Glutamatergic neuron (in vitro differentiated cells): ENCODE data around the gene ZNF124. TPM values are rescaled to one million over a fixed set of nuclear protein-coding genes. Genes with fewer than 3 reads are reported as not detected.
"Not testable (repeated sequence)": the region's sequence is repeated elsewhere in the genome, so short reads cannot be mapped to it uniquely, and the experiment has no call there.

Source experiments
- DNase-seq: peaks from one replicate; pipeline ENCODE4 v3.0.0; 2022
- H3K27ac Mint-ChIP-seq: one replicate; pipeline ENCODE4 v1.8.0; 2020; ENCODE audit warnings: mild to moderate bottlenecking, mixed read lengths, inconsistent platforms; ENCODE audit not compliant: unreplicated experiment
- H3K27me3 Mint-ChIP-seq: one replicate; pipeline ENCODE4 v1.8.0; 2020; ENCODE audit warnings: mild to moderate bottlenecking, moderate library complexity, mixed read lengths, inconsistent platforms; ENCODE audit not compliant: unreplicated experiment
- H3K36me3 Mint-ChIP-seq: one replicate; pipeline ENCODE4 v1.8.0; 2020; ENCODE audit warnings: mild to moderate bottlenecking, mixed read lengths, inconsistent platforms; ENCODE audit not compliant: unreplicated experiment
- H3K4me1 Mint-ChIP-seq: one replicate; pipeline ENCODE4 v1.8.0; 2020; ENCODE audit warnings: mild to moderate bottlenecking, low read depth, mixed read lengths, inconsistent platforms; ENCODE audit not compliant: unreplicated experiment
- H3K4me3 Mint-ChIP-seq: one replicate; pipeline ENCODE4 v1.8.0; 2020; ENCODE audit warnings: mild to moderate bottlenecking, mixed read lengths, inconsistent platforms; ENCODE audit not compliant: unreplicated experiment
- H3K9me3 Mint-ChIP-seq: one replicate; pipeline ENCODE4 v1.8.0; 2020; ENCODE audit warnings: mild to moderate bottlenecking, moderate library complexity, mixed read lengths, inconsistent platforms; ENCODE audit not compliant: unreplicated experiment
- long read RNA-seq: library from polyadenylated mRNA; unstranded; transcript quantifications from one replicate; pipeline ENCODE4 v2.0.0, GENCODE V29; 2020; ENCODE audit not compliant: unreplicated experiment
- total RNA-seq: library from RNA; stranded (reverse); fragmentation: NEBNext Ultra II Directional; extraction: Animal tissue kit (Norgen Biotek cat#: 25700); gene quantifications from one replicate; pipeline ENCODE4 v1.2.1, GENCODE V29; 2021; ENCODE audit not compliant: unreplicated experiment
- TF ChIP-seq, protein P1 (sequence below): fragments of 200-600 bp; sonication (generic); IDR thresholded peaks from one replicate; pipeline ENCODE4 v1.5.0; 2021; ENCODE audit not compliant: partially characterized antibody, unreplicated experiment

The ZNF124 gene
- total RNA-seq, result 137 TPM
- long read RNA-seq, partial matches to known transcripts, result 0 of 13 reads
- long read RNA-seq, other reads (novel, unspliced or antisense), result 5 of 13 reads

GRCh38 chr1:247171875-247172563 is at the start of gene ZNF124:
ZNF124 (minus strand) TSS chr1:247172020; CDS start chr1:247171877, 143 bp downstream.
- not testable (repeated sequence) for H3K27ac Mint-ChIP-seq, H3K9me3 Mint-ChIP-seq, DNase-seq, H3K4me1 Mint-ChIP-seq, H3K27me3 Mint-ChIP-seq, H3K4me3 Mint-ChIP-seq
- peaks cover 17% of the 10 kb centered on the region for H3K36me3 Mint-ChIP-seq

- H3K27me3 Mint-ChIP-seq, H3K27ac Mint-ChIP-seq, DNase-seq, H3K4me3 Mint-ChIP-seq, H3K4me1 Mint-ChIP-seq, H3K9me3 Mint-ChIP-seq: not testable (repeated sequence)
- peaks cover 28% of the 10 kb centered on the region for H3K36me3 Mint-ChIP-seq
These were observed 48.5 kb upstream of the ZNF124 start for GRCh38 chr1:247220280-247220679.

GRCh38 chr1:247218121-247218651 is 46.4 kb upstream of the ZNF124 start:
- TF ChIP-seq, protein P1, sequence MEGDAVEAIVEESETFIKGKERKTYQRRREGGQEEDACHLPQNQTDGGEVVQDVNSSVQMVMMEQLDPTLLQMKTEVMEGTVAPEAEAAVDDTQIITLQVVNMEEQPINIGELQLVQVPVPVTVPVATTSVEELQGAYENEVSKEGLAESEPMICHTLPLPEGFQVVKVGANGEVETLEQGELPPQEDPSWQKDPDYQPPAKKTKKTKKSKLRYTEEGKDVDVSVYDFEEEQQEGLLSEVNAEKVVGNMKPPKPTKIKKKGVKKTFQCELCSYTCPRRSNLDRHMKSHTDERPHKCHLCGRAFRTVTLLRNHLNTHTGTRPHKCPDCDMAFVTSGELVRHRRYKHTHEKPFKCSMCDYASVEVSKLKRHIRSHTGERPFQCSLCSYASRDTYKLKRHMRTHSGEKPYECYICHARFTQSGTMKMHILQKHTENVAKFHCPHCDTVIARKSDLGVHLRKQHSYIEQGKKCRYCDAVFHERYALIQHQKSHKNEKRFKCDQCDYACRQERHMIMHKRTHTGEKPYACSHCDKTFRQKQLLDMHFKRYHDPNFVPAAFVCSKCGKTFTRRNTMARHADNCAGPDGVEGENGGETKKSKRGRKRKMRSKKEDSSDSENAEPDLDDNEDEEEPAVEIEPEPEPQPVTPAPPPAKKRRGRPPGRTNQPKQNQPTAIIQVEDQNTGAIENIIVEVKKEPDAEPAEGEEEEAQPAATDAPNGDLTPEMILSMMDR, result no peak
- H3K4me3 Mint-ChIP-seq, result peak overlapping the region; percentile 20
- peaks cover 14% of the 10 kb centered on the region for H3K36me3 Mint-ChIP-seq
- H3K4me1 Mint-ChIP-seq, result peaks cover 6% of the 10 kb centered on the region
- H3K27me3 Mint-ChIP-seq, result no peaks in the 10 kb centered on the region
- no peak overlapping the region for H3K27ac Mint-ChIP-seq
- H3K9me3 Mint-ChIP-seq, result peaks cover 1% of the 10 kb centered on the region
- DNase-seq, result no peak

GRCh38 chr1:247216261-247216660 is 44.4 kb upstream of the ZNF124 start:
- H3K9me3 Mint-ChIP-seq, result peaks cover 1% of the 10 kb centered on the region
- H3K27me3 Mint-ChIP-seq, result no peaks in the 10 kb centered on the region
- peaks cover 9% of the 10 kb centered on the region for H3K36me3 Mint-ChIP-seq
- H3K4me1 Mint-ChIP-seq, result peaks cover 9% of the 10 kb centered on the region
- TF ChIP-seq, protein P1, result no peak
- no peak for DNase-seq
- H3K4me3 Mint-ChIP-seq, result peak overlapping the region; percentile 54
- peak overlapping the region; percentile 78 for H3K27ac Mint-ChIP-seq

DNA sequence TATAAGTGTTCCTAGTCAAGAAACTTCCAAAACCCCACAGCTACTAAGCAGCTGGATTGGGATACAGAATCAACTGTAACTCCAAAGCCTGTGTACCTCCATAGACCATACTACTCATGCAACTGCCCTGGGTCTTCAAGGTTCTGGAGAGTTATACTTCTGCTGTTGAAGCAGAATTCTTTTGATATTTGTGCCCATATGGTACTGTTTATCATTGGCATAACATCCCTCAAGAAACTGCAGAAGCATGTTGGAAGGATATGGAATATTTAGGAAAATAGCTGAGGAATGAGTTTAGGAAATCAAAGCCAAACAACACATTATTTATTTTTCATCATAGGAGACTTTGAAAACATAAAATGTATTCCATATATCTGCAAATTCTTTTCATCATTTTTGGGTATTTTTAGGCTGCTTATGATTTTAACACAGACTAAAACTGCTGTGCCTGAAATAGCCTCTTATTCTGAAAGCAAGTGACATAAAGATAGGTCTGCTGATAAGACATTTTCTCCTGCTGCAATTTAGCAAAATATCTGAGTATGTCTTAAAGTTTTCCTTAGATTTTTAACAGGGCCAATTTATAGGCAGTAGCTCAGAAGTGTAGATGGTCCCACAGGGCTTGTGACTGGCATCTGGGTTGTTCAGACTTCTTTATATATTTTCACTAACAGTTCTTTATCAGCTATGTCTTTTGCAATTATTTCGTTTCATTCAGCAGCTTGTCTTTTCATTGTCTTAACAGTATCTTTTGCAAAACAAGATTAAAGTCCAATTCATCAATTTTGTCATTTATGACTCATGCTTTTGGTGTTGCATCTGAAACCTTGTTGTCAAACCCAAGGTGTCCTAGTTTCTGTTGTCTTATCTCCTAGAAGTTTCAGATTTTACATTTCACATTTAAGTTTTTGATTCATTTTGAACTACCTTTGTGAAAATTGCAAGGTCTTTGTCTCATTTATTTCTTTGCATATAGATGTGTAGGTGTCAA is 41.1 kb upstream of the ZNF124 start:
- DNase-seq, result no peak
- no peak overlapping the region for H3K27ac Mint-ChIP-seq
- TF ChIP-seq, protein P1, result no peak
- peaks cover 7% of the 10 kb centered on the region for H3K9me3 Mint-ChIP-seq
- H3K36me3 Mint-ChIP-seq, result peaks cover 1% of the 10 kb centered on the region
- H3K4me3 Mint-ChIP-seq, result no peak overlapping the region
- H3K4me1 Mint-ChIP-seq, result peaks cover 22% of the 10 kb centered on the region
- H3K27me3 Mint-ChIP-seq, result peaks cover 2% of the 10 kb centered on the region
